HG03108 (cell line): ENCODE measurements around the gene CARD9.

Experiments used
- ATAC-seq: cut with Tn5 transposase; IDR thresholded peaks from one replicate; pipeline ENCODE4 v1.9.1; 2021; ENCODE audit warnings: moderate library complexity; ENCODE audit not compliant: unreplicated experiment

CARD9 gene

GRCh38 chr9:136381311-136381710, 7.8 kb upstream of the CARD9 start:
- ATAC-seq, result no peak

- no peak for ATAC-seq
Observed at GRCh38 chr9:136380381-136380780, 6.9 kb upstream of the CARD9 start.

GRCh38 chr9:136379891-136380290, 6.4 kb upstream of the CARD9 start:
- ATAC-seq, result no peak

- ATAC-seq, result no peak
Observed at GRCh38 chr9:136379401-136379800, 5.9 kb upstream of the CARD9 start.

GRCh38 chr9:136379003-136379287, 5.5 kb upstream of the CARD9 start:
- ATAC-seq, result no peak

GRCh38 chr9:136378170-136379002, 4.9 kb upstream of the CARD9 start:
- no peak for ATAC-seq

- ATAC-seq, result no peak
Observed at GRCh38 chr9:136377341-136378169, 4.1 kb upstream of the CARD9 start.

GRCh38 chr9:136376457-136376856, 3.0 kb upstream of the CARD9 start:
- no peak for ATAC-seq

- no peak for ATAC-seq
Observed at GRCh38 chr9:136375096-136375495, 1.6 kb upstream of the CARD9 start.

GRCh38 chr9:136374183-136374575, 710 bp upstream of the CARD9 start:
- no peak for ATAC-seq

GRCh38 chr9:136372561-136373299, 739 bp downstream of the CARD9 start:
- no peak for ATAC-seq

- no peak for ATAC-seq
Observed at GRCh38 chr9:136372006-136372405, 1.5 kb downstream of the CARD9 start.

GRCh38 chr9:136371533-136371880, 2.0 kb downstream of the CARD9 start:
- no peak for ATAC-seq

GRCh38 chr9:136370687-136371532, 2.6 kb downstream of the CARD9 start:
- ATAC-seq, result no peak

- ATAC-seq, result no peak
Observed at GRCh38 chr9:136370037-136370436, 3.4 kb downstream of the CARD9 start.

- ATAC-seq, result no peak
Observed at GRCh38 chr9:136368190-136368589, 5.3 kb downstream of the CARD9 start.

GRCh38 chr9:136367296-136368145, 5.9 kb downstream of the CARD9 start:
- no peak for ATAC-seq

- ATAC-seq, result no peak
Observed at GRCh38 chr9:136366826-136367225, 6.6 kb downstream of the CARD9 start.

- ATAC-seq, result no peak
Observed at GRCh38 chr9:136365775-136366222, 7.7 kb downstream of the CARD9 start.
